Sciatic nerve (tissue), 2 donors: ENCODE results near the gene ZNF835. TPM values are rescaled to one million over a fixed set of nuclear protein-coding genes. Genes with fewer than 3 reads are reported as not detected.
A peak's percentile ranks its signal among the peaks of the same experiment; 100 is the strongest.
"Not testable (repeated sequence)": the region's sequence is repeated elsewhere in the genome, so short reads cannot be mapped to it uniquely, and the experiment has no call there.

ENCODE experiments used
- ATAC-seq: fragments of 200-7000 bp; cut with Tn5 transposase; one replicate; pipeline ENCODE4 v1.9.1; 2020; ENCODE audit warnings: mild to moderate bottlenecking, moderate library complexity
- DNase-seq: peaks from one replicate; pipeline ENCODE4 v3.0.0-alpha.2; 2020; ENCODE audit warnings: low spot score
- intact Hi-C: fragments of 100-400 bp; cut with DNase I; formaldehyde crosslinking; loops from one replicate; pipeline ENCODE4 v1.14.2; 2022
- total RNA-seq: library from RNA; stranded (reverse); fragmentation: NEBNext Ultra II Directional; extraction: Animal tissue kit (Norgen Biotek cat#: 25700); gene quantifications from one replicate; pipeline ENCODE4 v1.2.1, GENCODE V29; 2021
- donor health status: DM: no; HTN: no; CAD: no.
- donor health status: DM: no; HTN: no; CAD: no.

ZNF835 gene
- total RNA-seq = 5.1 TPM

DNA sequence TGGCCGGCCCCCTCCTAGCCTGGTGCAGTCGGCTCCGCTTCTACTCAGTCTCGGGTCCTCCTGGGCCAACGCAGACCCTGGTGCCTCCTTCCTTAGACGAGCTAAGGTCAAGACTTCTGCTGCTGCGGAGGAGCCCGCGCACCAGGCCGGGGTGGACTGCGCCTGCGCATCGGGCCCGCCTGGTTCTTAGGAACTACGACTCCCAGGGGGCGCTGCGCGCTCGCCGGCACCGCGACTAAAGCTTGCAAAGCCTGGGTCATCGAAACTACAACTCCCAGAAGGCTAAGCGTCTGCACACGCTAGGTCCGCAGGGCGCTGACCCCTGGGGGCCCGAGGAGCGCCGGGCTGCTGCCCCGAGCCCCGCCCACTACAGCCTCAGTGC lies at the start of gene ZNF835:
Gene ZNF835, minus strand, starts transcription at position 145 of the 382 bp plus-strand sequence. CDS start 6,559 bp downstream, outside the sequence.
- ATAC-seq = peak; percentile 97
- peak; percentile 97 for DNase-seq
- intact Hi-C loops = no loop called here

DNA sequence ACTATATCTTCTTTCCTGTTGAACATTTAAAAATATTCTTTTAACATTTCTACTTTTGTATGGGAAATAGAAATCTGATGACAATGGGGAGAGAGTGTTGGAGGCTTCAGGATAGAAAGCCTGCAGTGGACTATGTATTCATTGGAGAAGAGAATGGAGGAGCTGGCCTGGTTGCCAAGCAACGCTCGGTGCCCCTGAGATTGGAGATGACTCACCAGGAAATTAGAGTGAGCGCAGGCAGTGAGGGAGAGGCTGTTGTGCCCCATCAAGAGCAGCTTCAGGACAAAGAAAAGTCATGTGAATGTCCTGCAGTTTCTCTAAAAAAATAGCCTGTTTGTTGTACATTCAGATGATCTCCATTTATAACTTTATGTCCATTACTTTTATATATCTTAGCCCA lies 48.7 kb upstream of the ZNF835 start:
- intact Hi-C loops = no loop called here
- DNase-seq (no peak), ATAC-seq (peak; percentile 55)

DNA sequence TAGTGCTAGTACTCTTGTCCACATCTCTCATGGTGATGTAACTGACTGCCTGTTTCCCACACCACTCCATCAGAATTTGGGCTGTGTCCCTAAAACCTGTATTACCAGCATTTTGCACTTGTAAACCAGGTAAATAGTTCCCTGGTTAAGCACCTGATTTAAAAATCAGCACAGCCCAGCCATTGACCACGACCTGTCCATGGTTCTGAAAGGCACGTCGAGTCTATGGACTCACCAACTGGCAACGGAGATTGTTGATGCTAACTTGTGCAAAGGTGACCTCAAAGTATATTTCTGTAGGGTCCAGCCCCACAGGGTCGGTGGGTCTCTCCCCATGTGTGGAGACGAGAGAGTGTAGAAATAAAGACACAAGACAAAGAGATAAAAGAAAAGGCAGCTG lies 46.7 kb upstream of the ZNF835 start:
- ATAC-seq (no peak), DNase-seq (no peak)
- intact Hi-C loops = no loop called here

DNA sequence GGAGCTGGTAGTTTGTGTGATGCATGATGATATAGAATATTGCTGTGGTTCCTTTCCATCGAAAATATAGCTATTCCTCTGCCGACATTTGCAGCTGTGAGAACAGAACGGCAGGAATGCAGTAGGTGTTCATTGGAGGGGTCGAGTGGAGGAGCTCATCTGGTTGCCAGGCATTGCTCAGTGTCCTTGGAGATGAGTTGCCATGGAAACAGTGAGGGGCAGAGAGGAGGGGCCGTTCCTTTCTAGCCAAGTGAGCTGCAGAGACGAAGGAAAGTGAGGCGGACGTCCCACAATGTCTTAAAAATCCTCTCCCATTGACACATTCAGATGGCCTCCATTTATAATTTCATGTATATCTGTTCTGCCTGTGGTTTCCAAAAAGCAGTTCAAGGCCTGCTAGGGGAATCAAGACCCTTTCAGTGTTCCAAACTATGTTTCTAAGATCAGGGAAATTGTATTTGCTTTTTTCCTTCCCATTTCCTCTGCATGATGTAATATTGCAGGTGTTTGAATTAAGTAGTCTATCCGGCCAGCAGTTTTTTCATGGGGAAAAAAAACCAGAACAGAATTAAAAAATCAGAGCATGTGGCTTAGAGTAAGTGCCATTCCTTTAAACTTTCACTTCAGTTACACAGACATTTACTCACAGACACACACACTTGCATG lies 41.2 kb upstream of the ZNF835 start:
- DNase-seq (no peak), ATAC-seq (no peak)
- intact Hi-C loops = no loop called here

GRCh38 chr19:56710437-56710836 lies 38.9 kb upstream of the ZNF835 start:
- intact Hi-C loops = no loop called here
- ATAC-seq = no peak

DNA sequence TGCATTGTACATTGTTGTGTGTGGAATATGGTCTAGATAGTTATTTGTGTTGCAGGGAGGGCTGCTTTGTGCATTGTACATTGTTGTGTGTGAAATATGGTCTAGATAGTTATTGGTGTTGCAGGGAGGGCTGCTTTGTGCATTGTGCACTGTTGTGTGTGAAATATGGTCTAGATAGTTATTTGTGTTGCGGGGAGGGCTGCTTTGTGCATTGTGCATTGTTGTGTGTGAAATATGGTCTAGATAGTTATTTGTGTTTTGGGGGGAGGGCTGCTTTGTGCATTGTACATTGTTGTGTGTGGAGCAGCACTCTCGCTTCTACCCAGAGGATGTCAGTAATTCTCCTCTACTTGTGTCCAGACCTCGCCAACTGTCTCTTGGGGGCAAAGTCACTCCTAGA lies 36.3 kb upstream of the ZNF835 start:
- ATAC-seq (no peak), DNase-seq (no peak)
- intact Hi-C loops = no loop called here

More at GRCh38 chr19:56710437-56710836, 38.9 kb upstream of the ZNF835 start:
- no peak for DNase-seq

GRCh38 chr19:56705939-56706338 lies 34.4 kb upstream of the ZNF835 start:
- ATAC-seq = no peak
- intact Hi-C loops = no loop called here

DNA sequence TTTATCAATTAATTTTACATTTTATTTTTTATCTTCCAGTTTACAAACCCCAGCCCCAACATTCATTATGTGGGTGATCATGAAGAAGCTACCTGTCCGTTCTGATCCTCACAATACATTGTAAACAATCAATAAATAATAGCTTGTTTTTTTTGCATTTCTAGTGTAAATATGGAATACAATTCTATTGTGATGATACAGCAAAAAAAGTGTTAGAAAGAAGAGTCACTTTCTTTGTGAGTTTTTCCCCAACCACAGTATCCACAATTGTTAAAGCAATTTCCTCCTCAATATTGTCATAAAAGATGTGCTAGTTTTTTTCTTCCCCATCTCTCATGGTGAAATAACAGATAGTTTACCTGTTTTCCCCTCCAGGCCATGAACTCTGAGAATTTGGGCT lies 30.3 kb upstream of the ZNF835 start:
- no peak for ATAC-seq
- intact Hi-C loops = no loop called here

More at GRCh38 chr19:56705939-56706338, 34.4 kb upstream of the ZNF835 start:
- no peak for DNase-seq

GRCh38 chr19:56699552-56699951 lies 28.0 kb upstream of the ZNF835 start:
- ATAC-seq (no peak), DNase-seq (no peak)
- intact Hi-C loops = no loop called here

More for the DNA sequence above, 30.3 kb upstream of the ZNF835 start:
- no peak for DNase-seq

DNA sequence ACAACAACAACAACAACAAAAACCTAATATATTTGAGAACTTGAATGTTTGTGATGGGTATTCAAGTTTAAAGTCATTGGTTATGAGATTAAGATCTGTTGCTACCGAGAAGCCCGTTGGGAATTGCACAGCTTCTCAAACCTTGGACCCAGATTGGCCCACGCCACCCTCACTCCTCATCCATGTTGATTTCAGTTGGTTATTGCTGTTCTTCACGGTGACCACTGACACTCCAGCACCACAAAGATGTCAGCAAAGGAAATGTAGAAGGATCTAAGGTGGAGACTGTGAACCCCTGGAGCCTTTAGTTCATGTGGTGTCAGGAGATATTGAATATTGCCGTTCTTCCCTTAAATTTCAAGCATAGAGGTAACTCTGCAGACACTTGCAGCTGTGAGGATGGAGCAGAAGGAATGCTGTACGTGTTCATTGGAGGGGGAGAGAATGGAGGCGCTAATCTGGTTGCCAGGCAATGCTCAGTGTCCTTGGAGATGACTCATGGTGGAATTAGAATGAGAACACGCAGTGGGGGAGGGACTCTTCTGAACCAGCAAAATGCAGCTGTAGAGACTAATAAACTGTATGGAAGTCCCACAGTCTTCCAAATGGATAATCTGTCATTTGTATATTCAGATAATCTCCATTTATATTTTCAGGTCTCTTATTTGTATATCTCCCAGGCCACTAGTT lies 20.8 kb upstream of the ZNF835 start:
- intact Hi-C loops = no loop called here
- DNase-seq = no peak
- no peak for ATAC-seq

DNA sequence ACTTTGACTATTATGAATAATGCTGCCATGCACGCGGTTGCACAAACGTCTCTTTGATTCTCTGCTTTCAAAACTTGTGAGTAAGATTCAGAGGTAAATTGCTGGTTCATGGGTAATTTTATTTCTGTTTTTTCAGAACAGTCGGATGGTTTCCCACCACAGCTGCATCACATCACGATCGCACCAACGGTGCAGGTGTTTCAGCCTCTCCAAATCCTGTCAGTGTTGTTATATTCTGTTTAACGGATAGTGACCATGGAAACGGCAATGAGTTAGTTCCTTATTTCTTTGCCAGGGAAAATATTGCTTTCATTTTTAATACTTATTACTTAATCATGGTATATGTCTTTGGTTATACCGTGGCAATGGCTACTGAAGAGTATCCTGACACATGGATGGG lies 19.1 kb upstream of the ZNF835 start:
- intact Hi-C loops = no loop called here
- DNase-seq (no peak), ATAC-seq (no peak)

DNA sequence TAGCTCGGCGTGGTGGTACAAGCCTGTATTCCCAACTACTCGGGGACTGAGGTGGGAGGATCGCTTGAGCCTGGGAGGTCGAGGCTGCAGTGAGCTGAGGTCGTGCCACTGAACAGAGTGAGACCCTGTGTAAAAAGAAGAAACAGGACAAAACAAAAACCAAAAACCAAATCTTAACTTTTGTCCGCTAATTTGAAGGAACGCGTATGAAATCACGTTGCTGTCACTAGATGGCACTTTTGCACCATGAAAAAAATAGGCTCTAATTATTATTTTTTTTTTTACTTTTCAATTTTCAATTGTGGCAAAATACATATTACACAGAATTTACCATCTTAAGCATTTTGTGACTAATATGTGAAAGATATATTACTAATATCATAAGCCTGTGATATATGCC lies 17.6 kb upstream of the ZNF835 start:
- DNase-seq (no peak), ATAC-seq (no peak)
- intact Hi-C loops = no loop called here

DNA sequence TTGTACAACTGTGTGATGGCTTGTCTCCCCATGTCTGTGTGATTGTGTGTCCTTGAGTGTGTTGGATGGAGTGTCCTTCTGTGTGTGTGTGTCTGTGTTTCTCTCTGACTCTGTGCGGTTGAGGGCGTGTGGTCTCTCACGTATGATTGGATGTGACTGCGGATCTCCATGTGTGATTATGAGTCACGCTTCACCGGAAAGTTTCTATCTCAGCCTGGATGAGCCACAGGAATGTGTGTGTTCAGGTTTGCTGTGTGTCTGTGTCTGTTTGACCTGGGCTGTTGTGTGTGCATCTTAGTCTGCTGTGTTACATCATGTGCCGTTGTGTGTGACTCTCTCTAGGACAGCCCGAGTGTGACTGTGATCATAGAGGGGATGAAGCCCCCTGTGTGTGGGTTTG lies 15.5 kb upstream of the ZNF835 start:
- no peak for DNase-seq
- intact Hi-C loops = no loop called here

GRCh38 chr19:56683116-56683515 lies 11.6 kb upstream of the ZNF835 start:
- DNase-seq = no peak
- intact Hi-C loops = no loop called here
- no peak for ATAC-seq

More for the DNA sequence above, 15.5 kb upstream of the ZNF835 start:
- ATAC-seq = no peak

DNA sequence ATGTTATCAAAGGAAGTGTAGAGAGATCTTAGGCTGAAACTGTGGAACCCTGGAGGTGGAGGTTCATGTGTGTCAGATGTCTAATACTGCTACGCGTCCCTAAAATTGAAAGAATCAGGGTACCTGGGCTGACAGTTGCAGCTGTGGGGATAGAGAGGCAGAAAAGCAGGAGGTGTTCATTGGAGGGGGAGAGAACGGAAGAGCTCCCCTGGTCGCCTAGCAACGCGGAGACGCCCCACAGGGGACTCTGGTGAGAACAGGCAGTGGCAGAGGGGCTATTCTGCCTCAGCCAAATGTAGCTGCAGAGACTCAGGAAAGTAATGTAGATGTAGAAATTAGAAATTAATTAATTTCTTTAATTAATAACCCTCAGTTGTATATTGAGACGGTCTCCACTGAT lies 10.1 kb upstream of the ZNF835 start:
- DNase-seq = no peak
- intact Hi-C loops = no loop called here
- ATAC-seq = no peak

GRCh38 chr19:56678205-56678604 lies 6.6 kb upstream of the ZNF835 start:
- intact Hi-C loops = no loop called here
- ATAC-seq (peak; percentile 75), DNase-seq (no peak)

GRCh38 chr19:56672610-56673009 lies 1.1 kb upstream of the ZNF835 start:
- peak; percentile 77 for DNase-seq
- peak; percentile 83 for ATAC-seq
- intact Hi-C loops = not testable (repeated sequence)

DNA sequence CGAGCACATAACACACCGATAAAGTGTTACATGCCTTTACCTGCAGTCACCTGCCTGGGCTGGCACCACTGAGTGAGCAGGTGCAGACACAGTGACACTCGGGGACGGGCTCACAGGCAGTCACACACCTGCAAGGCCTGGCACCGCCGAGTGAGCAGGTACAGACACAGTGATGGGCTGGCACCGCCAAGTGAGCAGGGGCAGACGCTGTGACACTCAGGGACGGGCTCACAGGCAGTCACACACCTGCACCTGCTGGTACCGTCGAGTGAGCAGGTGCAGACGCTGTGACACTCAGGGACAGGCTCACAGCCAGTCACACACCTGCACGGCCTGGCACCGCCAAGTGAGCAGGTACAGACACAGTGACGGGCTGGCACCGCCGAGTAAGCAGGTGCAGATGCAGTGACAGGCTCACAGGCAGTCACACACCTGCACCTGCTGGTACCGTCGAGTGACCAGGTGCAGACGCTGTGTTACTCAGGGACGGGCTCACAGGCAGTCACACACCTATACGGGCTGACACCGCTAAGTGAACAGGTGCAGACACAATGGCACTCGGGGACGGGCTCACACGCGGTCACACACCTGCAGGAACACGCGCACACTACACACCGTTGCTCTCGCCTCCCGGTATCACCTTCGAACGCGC lies 470 bp downstream of the ZNF835 start:
- no peak for DNase-seq
- intact Hi-C loops = no loop called here
- ATAC-seq = no peak

- DNase-seq = no peak
- intact Hi-C loops = no loop called here
Measured at GRCh38 chr19:56670401-56670960, 1.1 kb downstream of the ZNF835 start.

GRCh38 chr19:56668676-56669075 lies 2.9 kb downstream of the ZNF835 start:
- no peak for ATAC-seq
- DNase-seq = no peak
- intact Hi-C loops = no loop called here

More at GRCh38 chr19:56670401-56670960, 1.1 kb downstream of the ZNF835 start:
- no peak for ATAC-seq
